ENCODE measurements around the gene SLC25A1. TPM values are rescaled to one million over a fixed set of nuclear protein-coding genes. Genes with fewer than 3 reads are reported as not detected.
"Not testable (repeated sequence)": the region's sequence is repeated elsewhere in the genome, so short reads cannot be mapped to it uniquely, and the experiment has no call there.

The SLC25A1 gene
- total and polyA plus RNA-seq, 2 of the 8 experiments (the other 6 are each of a cell fraction or from before 2014, with no cell fraction given), result 110 to 148 TPM

GRCh38 chr22:19164425-19164824, 14.1 kb downstream of the SLC25A1 start (continued):
- TF ChIP-seq, protein P1, sequence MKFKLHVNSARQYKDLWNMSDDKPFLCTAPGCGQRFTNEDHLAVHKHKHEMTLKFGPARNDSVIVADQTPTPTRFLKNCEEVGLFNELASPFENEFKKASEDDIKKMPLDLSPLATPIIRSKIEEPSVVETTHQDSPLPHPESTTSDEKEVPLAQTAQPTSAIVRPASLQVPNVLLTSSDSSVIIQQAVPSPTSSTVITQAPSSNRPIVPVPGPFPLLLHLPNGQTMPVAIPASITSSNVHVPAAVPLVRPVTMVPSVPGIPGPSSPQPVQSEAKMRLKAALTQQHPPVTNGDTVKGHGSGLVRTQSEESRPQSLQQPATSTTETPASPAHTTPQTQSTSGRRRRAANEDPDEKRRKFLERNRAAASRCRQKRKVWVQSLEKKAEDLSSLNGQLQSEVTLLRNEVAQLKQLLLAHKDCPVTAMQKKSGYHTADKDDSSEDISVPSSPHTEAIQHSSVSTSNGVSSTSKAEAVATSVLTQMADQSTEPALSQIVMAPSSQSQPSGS (IDR thresholded peaks at IDR 0.05; ENCODE audit: low read length), result no peak
- no peak for TF ChIP-seq GABPA (IDR thresholded peaks at IDR 0.05; ENCODE audit: borderline replicate concordance, insufficient read depth, low read length)
- no peak for TF ChIP-seq FOSL1 (IDR thresholded peaks at IDR 0.05; ENCODE audit: insufficient read depth, low read depth, low read length)

DNA sequence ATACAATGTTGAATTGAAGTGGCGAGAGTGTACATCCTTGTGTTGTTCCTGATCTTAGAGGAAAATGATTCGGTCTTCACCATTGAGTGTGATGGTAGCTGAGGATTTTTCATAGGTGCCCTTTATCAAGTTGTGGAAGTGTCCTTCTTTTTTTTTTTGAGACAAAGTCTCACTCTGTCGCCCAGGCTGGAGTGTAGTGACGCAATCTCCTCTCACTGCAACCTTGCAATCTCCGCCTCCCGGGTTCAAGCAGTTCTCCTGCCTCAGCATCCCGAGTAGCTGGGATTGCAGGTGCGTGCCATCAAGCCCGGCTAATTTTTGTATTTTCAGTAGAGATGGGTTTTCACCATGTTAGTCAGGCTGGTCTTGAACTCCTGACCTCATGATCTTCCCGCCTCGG, 19.9 kb downstream of the SLC25A1 start:
- not testable (repeated sequence) for H2BK20ac ChIP-seq (ENCODE audit: low read length); H3K9ac ChIP-seq (replicated peaks in 1 of 4; ENCODE audit: extremely low read depth in 1 of 4, low read depth in 3 of 4, low read length in 3 of 4); H3K27ac ChIP-seq (ENCODE audit: low read depth, low read length); H4K5ac ChIP-seq (ENCODE audit: insufficient read length, low read depth, low read length); H3K79me1 ChIP-seq (ENCODE audit: low read depth, low read length); H3K56ac ChIP-seq (replicated peaks; ENCODE audit: insufficient read length, low read depth, low read length); H2BK5ac ChIP-seq (ENCODE audit: low read depth, low read length); H4K20me1 ChIP-seq (replicated peaks in 1 of 2; ENCODE audit: control insufficient read depth in 1 of 2, insufficient read depth in 2 of 2, low read length in 2 of 2); H3K23ac ChIP-seq (ENCODE audit: insufficient read length); H3K4me1 ChIP-seq (replicated peaks in 1 of 4; ENCODE audit: control insufficient read depth in 3 of 4, insufficient read depth in 4 of 4, low read length in 3 of 4); H3K27me3 ChIP-seq (replicated peaks in 1 of 4; ENCODE audit: control insufficient read depth in 3 of 4, extremely low read depth in 1 of 4, insufficient read depth in 3 of 4, low read length in 3 of 4); H3K79me2 ChIP-seq (ENCODE audit: control insufficient read depth in 1 of 2, insufficient read depth in 2 of 2, low read length in 2 of 2); H3K9me3 ChIP-seq (ENCODE audit: insufficient read depth in 2 of 2, low read depth in 1 of 2, low read length in 1 of 2); H4K8ac ChIP-seq (ENCODE audit: extremely low read depth, insufficient read depth, low read length); H3K14ac ChIP-seq (ENCODE audit: insufficient read length); H2BK12ac ChIP-seq (ENCODE audit: low read depth, low read length); H2BK15ac ChIP-seq (ENCODE audit: low read length); H3K4me2 ChIP-seq (ENCODE audit: insufficient read depth in 1 of 2, low read depth in 2 of 2, low read length in 2 of 2); FAIRE-seq; H3K36me3 ChIP-seq (ENCODE audit: control insufficient read depth in 2 of 4, insufficient read depth in 4 of 4, low read length in 3 of 4); H2AFZ ChIP-seq (ENCODE audit: low read length); H3K23me2 ChIP-seq (ENCODE audit: low read depth, low read length); H2AK5ac ChIP-seq (ENCODE audit: low read depth, low read length); H3K18ac ChIP-seq (ENCODE audit: extremely low read depth, low read length); H2BK120ac ChIP-seq (replicated peaks; ENCODE audit: low read depth, low read length); H4K91ac ChIP-seq (replicated peaks; ENCODE audit: insufficient read length, low read length); DNase-seq (ENCODE audit: low read depth in 1 of 2, low spot score in 2 of 2); H3K4me3 ChIP-seq (ENCODE audit: extremely low read depth in 1 of 4, insufficient read depth in 2 of 4, low read depth in 3 of 4, low read length in 4 of 4); H3K4ac ChIP-seq (replicated peaks; ENCODE audit: insufficient read length, low read depth, low read length)
- POLR2A ChIA-PET (ENCODE audit: partially characterized antibody), result interaction anchor here (1.1 to 1.6 kb wide), 3 partner anchors 9 to 14 kb away, joined by 3 to 4 read pairs (median 4); partner anchors contain the start of genes ESS2 and GSC2
- CTCF ChIA-PET (ENCODE audit: partially characterized antibody), result interaction anchor here (0.7 to 5.2 kb wide), 4 partner anchors 9 to 54 kb away, joined by 3 to 37 read pairs (median 4); partner anchors contain the start of gene ESS2
- WGBS, 2 experiments (ENCODE audit: extremely low coverage in 1 of 2, insufficient coverage in 1 of 2, insufficient read length in 1 of 2, insufficient replicate concordance in 2 of 2, low coverage in 1 of 2, low lambda C conversion rate in 2 of 2, missing lambda C conversion rate in 1 of 2), result 86% methylated on average over 11 of the region's 11 CpGs; no CpG with 5 or more reads in 1 of the 2 experiments

Measured in H1 (cell line).